DOHH2 (cell line): Measurements from ENCODE around the gene MTERF4.

Source experiments
- H3F3A ChIP-seq: fragments of 200-600 bp; sonication (generic), shearing (Covaris generic); 2 replicates; pipeline ENCODE4 v1.6.0; 2016; ENCODE audit warnings: antibody characterized with exemption, mild to moderate bottlenecking; ENCODE audit not compliant: control insufficient read depth, insufficient read depth
- H3K27ac ChIP-seq: fragments of 200-600 bp; sonication (generic); 2 replicates; pipeline ENCODE4 v1.5.1; 2014; ENCODE audit warnings: low read depth, mild to moderate bottlenecking, low read length, moderate library complexity
- H3K27me3 ChIP-seq: fragments of 200-600 bp; sonication (generic); 2 replicates; pipeline ENCODE4 v1.6.1; 2014; ENCODE audit warnings: mild to moderate bottlenecking, low read length, mixed read lengths; ENCODE audit not compliant: control insufficient read depth
- H3K36me3 ChIP-seq: fragments of 200-600 bp; sonication (generic); 2 replicates; pipeline ENCODE4 v1.6.1; 2014; ENCODE audit warnings: mild to moderate bottlenecking, low read length, moderate library complexity, mixed read lengths; ENCODE audit not compliant: control insufficient read depth
- H3K4me1 ChIP-seq: fragments of 200-600 bp; sonication (generic); 2 replicates; pipeline ENCODE4 v1.6.1; 2014; ENCODE audit warnings: mild to moderate bottlenecking, low read length, mixed read lengths; ENCODE audit not compliant: control insufficient read depth
- H3K4me2 ChIP-seq: fragments of 200-600 bp; sonication (generic); 2 replicates; pipeline ENCODE4 v1.6.0; 2014; ENCODE audit warnings: mild to moderate bottlenecking, low read length, moderate library complexity
- H3K4me3 ChIP-seq: fragments of 200-600 bp; sonication (generic); 2 replicates; pipeline ENCODE4 v1.5.1; 2014; ENCODE audit warnings: mild to moderate bottlenecking, low read length, mixed read lengths
- H3K79me2 ChIP-seq: fragments of 200-600 bp; sonication (generic); 2 replicates; pipeline ENCODE4 v1.6.1; 2014; ENCODE audit warnings: mild to moderate bottlenecking, low read length, mixed read lengths; ENCODE audit not compliant: control insufficient read depth
- H3K9me2 ChIP-seq: fragments of 200-600 bp; sonication (generic); replicated peaks from 2 replicates; pipeline ENCODE4 v1.6.1; 2014; ENCODE audit warnings: mild to moderate bottlenecking, low read length, mixed read lengths; ENCODE audit not compliant: control insufficient read depth
- H3K9me3 ChIP-seq: fragments of 200-600 bp; sonication (generic); 2 replicates; pipeline ENCODE4 v1.6.1; 2014; ENCODE audit warnings: antibody characterized with exemption, low read length, mixed read lengths; ENCODE audit not compliant: control insufficient read depth, insufficient read depth
- H4K20me1 ChIP-seq: fragments of 200-600 bp; sonication (generic); 2 replicates; pipeline ENCODE4 v1.6.0; 2014; ENCODE audit warnings: low read depth, mild to moderate bottlenecking, antibody characterized with exemption, low read length, moderate library complexity; ENCODE audit not compliant: control insufficient read depth, insufficient read depth
- CTCF ChIP-seq: fragments of 200-600 bp; sonication (generic); IDR thresholded peaks from one replicate; pipeline ENCODE4 v1.5.1; 2014; ENCODE audit warnings: antibody characterized with exemption, mild to moderate bottlenecking, low read depth, low read length; ENCODE audit not compliant: poor library complexity, severe bottlenecking
- EZH2phosphoT487 ChIP-seq: fragments of 200-600 bp; sonication (generic); IDR thresholded peaks from 2 replicates; pipeline ENCODE4 v1.6.1; 2017; ENCODE audit warnings: borderline replicate concordance, mild to moderate bottlenecking, antibody characterized with exemption, low read length, moderate library complexity, mixed read lengths

Gene MTERF4

DNA sequence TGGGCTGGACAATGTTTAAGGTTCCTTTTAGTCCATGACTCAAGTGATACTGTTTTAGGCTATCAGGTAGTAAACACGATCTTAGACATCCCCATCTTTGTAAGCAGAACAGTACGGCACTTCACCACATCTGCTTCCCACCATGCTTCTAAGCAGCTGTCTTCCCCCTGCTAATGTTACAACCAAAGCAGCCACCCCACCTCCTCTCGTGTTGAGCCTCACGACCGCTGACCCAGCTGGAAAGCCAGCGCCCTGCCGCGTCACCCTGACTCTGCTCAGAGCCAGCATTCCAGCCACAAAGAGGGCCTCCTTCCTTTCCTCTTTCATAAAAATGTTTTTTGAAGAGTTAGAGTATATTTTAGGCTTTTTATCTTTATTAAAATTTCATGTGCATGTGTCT is 9.4 kb downstream of the MTERF4 start:
- H3F3A ChIP-seq = peaks cover 11% of the 10 kb centered on the region; the same call in 1 of the 2 replicates
- H3K27ac ChIP-seq = no peak overlapping the region
- H3K36me3 ChIP-seq = peaks cover 94% of the 10 kb centered on the region

DNA sequence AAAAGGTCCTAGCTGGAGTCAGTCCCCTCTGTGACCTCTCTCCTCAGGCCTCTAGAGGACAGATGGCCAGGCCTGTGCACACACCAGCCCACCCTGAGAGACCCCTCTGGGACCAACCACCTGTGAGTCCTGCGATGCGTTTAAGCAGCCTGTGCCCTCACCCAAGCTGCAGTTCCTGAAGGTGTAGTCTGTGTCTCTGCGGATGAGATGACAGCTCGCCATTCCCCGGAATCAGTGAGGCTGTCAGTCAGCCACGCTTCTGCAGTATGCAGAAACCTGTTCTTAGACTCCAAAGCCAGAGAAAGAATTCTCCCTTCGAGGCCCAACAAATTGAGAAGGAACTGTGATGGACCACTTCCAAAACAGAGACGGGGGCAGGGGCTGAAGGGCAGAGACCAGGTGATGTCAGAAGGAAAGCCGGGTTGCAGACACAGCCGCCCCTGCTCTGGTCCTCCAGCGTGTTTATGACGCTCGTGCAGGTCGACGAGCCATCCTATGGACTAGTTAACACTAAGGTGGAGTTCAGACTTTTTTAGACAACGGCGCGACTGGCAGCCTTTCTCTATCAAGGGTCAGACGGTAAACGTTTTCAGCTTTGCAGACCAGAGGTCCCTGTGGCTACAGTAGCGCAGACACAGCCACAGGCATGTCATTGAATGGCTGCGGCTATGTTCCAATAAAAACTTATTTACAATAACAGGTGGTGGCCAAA is 10.2 kb downstream of the MTERF4 start:
- TF ChIP-seq EZH2phosphoT487 = no peak
- no peak for TF ChIP-seq CTCF
- Histone ChIP-seq H3K79me2 (peaks cover 30% of the 10 kb centered on the region), H3K4me2 (no peak overlapping the region), H3K4me3 (no peak overlapping the region), H3F3A (peaks cover 5% of the 10 kb centered on the region; the same call in 1 of the 2 replicates), H3K9me3 (no peaks in the 10 kb centered on the region), H3K27me3 (no peaks in the 10 kb centered on the region), H3K9me2 (no peaks in the 10 kb centered on the region), H4K20me1 (0 out of 2 replicates have a peak, but pooled peaks cover 6% of the 10 kb centered on the region), H3K27ac (no peak overlapping the region), H3K4me1 (peaks cover 17% of the 10 kb centered on the region), H3K36me3 (peaks cover 94% of the 10 kb centered on the region)

More for the DNA sequence above, 9.4 kb downstream of the MTERF4 start:
- Histone ChIP-seq H3K4me3 (no peak overlapping the region), H3K9me2 (no peaks in the 10 kb centered on the region), H4K20me1 (peaks cover 6% of the 10 kb centered on the region; the same call in 1 of the 2 replicates), H3K4me1 (peaks cover 25% of the 10 kb centered on the region), H3K4me2 (no peak overlapping the region), H3K27me3 (no peaks in the 10 kb centered on the region), H3K79me2 (peaks cover 38% of the 10 kb centered on the region), H3K9me3 (no peaks in the 10 kb centered on the region)
- TF ChIP-seq CTCF (no peak), EZH2phosphoT487 (no peak)

- Histone ChIP-seq H4K20me1 (0 out of 2 replicates have a peak, but pooled peaks cover 6% of the 10 kb centered on the region), H3K4me1 (peaks cover 10% of the 10 kb centered on the region), H3K9me3 (no peaks in the 10 kb centered on the region), H3K36me3 (peaks cover 94% of the 10 kb centered on the region), H3K27ac (no peak overlapping the region), H3K9me2 (no peaks in the 10 kb centered on the region), H3F3A (no peaks in the 10 kb centered on the region), H3K4me2 (no peak overlapping the region), H3K79me2 (peaks cover 24% of the 10 kb centered on the region), H3K4me3 (no peak overlapping the region), H3K27me3 (no peaks in the 10 kb centered on the region)
- no peak for TF ChIP-seq EZH2phosphoT487
- TF ChIP-seq CTCF = no peak
These were observed 10.9 kb downstream of the MTERF4 start for GRCh38 chr2:241091201-241091600.
